C1 segment of cervical spinal cord (tissue), 14 donors: ENCODE results near the gene ATP2B3.

Experiments used
- DNase-seq, 14 donors: peaks; one replicate each; lab custom pipeline; 2025; lab: John Stamatoyannopoulos, UW

The ATP2B3 gene

GRCh38 chrX:153568451-153569011 lies 51.1 kb downstream of the ATP2B3 start:
- no peak for DNase-seq

DNA sequence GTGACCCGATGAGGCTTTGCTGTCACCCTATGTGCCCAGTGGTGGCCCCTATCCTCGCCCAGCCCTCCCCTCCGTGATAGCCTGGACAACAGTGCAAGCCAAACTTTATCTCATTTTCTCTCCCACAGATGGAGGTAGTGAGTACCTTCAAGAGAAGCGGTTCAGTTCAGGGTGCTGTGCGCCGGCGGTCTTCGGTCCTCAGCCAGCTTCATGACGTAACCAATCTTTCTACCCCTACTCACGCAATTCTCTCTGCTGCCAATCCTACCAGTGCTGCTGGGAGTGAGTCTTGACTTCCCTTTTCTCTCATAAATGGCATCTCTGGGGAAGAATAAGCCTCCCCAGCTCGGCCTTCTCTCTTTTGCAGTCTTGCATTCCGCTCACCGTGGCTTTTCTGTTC lies 52.0 kb downstream of the ATP2B3 start:
- DNase-seq, result no peak

DNA sequence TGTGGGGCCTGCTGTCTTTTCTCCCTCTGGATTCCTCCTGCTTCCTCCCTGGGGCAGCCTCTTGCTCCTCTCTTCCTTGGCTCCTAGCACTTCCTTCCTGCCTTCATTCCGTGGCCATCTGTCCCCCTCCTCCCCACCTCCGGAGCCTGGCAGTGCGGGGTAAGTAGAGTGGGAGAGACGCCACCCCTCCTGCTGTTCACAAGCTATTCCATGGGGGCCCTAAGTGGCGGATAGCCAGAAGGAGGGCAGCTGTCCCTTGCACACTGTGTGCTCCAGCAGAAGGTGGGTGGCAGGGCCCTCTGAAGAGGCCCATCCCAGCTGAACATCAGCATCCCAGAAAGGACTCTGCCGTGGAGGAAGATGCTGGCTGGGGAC lies 54.1 kb downstream of the ATP2B3 start:
- peak in 1 of 14 donors; percentile 24 for DNase-seq

- no peak for DNase-seq
Observed at GRCh38 chrX:153572601-153573000, 55.2 kb downstream of the ATP2B3 start.

DNA sequence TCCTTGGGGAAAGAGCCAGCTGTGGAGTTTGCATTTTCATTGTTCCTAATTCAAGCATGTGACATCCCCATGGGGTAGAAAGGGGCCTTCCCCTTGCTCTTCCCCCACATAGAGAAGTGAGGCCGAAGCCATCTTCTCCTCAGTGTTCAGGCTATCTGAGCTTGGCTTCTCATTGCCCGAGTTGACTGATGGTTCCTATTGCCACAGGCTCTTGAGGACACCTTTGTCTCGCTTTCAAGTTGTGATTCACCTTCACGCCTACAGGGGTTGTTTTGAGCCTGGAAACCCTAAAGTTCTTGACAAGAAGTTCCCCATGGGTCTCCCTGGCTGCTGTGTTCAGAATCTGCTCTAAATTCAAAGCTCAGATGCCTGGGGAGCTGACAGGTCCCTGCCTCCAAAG lies 56.5 kb downstream of the ATP2B3 start:
- DNase-seq, result no peak

DNA sequence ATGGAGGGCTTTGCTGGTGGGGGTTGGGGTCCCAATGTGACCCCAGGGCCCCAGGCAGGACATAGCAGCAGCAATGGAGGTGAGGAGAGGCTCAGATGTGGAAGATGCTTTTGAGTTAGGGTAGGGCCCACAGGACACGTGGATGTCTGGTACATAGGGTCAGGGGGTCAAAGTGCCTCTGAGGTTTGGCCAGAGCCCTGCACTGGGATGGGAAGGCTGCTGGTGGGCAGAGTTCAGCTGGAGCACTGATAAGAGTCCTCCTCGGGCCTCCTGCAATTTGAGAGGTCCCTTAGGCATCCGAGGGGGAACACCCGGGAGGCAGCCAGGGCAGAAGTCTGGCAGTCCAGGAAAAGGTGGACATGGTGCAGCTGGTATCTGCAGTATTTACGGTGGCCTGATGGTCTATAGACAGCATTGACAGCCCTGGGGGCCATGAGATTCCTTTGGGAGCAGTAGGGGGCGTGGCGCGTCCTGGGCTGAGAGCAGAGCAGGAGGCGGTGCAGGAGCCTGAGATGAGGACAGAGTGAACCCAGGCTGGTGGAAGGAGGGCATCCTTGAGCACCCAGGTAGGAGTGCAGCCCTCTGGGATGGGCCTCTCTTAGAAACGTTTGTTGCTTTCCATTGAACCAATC lies 58.9 kb downstream of the ATP2B3 start:
- no peak for DNase-seq

GRCh38 chrX:153576961-153577360 lies 59.5 kb downstream of the ATP2B3 start:
- DNase-seq, result no peak

GRCh38 chrX:153578200-153578835 lies 60.9 kb downstream of the ATP2B3 start:
- DNase-seq, result no peak

DNA sequence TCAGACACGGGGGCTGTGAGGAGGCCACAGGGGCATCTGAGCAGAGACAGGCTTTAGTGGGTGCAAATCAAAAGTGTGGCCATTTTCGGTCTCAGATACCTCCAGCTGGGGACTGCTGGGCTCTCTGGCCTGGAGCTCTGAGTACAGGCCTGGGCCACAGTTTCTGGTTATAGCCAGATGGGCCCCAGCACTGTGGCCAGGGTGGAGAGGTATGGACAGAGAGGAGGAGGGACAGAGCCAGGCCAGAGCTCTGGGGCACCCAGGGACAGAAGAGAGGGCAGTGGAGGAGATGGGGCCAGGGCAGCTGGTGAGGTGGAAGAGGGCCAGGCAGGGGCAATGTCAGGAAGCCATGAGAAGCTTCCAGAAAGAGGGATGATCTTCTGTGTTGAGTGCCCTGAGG lies 61.4 kb downstream of the ATP2B3 start:
- no peak for DNase-seq

GRCh38 chrX:153580700-153581386 lies 63.4 kb downstream of the ATP2B3 start:
- no peak for DNase-seq

- peak in 1 of 14 donors; percentile 5 for DNase-seq
Observed at GRCh38 chrX:153582896-153583295, 65.5 kb downstream of the ATP2B3 start.

DNA sequence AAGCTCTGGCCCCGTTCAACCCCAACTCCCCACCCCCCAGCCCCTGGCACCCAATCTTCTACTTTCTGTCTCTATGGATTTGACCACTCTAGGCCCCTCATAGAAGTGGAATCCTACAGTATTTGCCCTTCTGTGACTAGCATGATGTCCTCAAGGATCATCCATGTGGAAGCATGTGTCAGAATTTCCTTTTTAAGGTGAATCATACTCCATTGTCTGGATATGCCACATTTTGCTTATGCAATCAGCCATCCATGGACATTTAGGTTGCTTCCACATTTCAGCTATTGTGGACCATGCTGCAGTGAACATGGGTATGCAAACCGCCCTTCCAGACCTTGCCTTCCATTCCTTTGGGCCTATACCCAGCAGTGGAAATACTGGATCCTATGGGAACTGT lies 66.0 kb downstream of the ATP2B3 start:
- DNase-seq, result no peak

DNA sequence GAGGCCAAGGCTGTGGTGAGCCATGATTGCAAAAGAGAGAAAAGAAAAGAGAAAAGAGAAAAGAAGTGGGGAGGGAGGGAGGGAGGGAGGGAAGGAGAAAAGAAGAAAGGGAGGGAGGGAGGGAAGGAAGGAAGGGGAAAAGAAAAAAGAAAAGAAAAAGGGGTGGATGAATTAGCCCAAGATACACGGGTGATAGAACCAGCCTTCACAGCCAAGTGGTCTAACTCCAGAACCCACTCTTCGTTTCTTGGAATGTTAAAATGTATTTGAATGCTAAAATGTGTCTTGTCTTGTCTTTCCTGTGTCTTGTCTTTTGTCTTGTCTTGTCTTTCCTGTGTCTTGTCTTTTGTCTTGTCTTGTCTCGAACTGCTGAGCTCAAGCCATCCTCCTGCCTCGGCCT lies 68.4 kb downstream of the ATP2B3 start:
- DNase-seq, result no peak

DNA sequence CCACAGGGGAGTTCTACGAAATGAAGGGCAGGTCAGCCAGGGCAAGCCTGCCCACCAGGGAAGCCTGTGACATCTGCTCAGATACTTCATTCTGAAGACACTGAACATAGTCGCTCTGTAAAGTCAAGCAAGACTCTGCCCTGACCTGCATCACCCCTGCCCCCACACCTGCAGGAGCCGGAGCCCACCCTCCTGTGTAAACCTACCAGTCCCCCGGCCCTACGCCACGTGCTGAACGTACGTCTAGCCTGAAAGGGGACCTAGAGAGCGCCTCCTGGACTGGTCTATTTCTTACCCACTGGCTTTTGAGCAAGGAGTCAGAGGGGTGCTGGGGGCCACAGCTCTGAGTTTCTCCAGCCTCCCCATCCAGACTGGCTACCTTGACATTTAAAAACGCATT lies 69.9 kb downstream of the ATP2B3 start:
- DNase-seq, result no peak

DNA sequence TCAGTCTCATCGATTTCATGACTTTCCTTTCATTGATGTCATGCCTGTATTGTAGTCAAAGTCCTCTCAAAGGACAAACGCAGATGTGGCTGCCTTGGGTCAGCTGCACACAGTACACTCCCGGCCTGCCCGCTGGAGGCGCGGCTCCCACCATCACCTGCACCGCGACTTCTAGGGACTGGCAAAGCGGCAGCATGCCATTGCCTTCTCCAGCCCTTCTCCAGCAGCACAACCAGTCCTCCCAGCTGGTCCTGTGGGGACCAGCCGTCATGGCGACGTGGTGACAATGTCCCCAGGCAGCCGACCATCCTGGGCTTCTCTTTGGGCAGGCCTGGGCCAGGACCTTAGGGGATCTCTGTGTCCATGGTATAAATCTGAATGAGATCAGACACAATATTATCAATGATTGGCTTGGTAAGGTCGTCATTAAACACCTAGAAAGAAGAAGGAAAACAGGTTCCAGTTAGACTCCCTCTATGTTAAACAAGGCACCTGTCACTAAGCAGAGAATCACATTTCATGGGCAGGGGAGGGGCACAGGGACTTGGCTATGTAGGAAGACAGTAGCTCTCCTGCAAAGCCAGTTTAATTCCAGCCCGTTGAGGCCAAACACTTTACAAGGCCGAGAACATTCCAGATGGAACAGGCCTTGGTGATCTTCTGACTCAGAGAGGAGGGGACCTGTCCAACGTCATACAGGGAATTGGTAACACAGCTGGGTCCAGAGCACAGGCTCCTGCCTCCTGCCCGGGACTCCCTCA lies 70.8 kb downstream of the ATP2B3 start:
- no peak for DNase-seq

- no peak for DNase-seq
Observed at GRCh38 chrX:153588782-153589446, 71.5 kb downstream of the ATP2B3 start.

- no peak for DNase-seq
Observed at GRCh38 chrX:153590961-153591956, 73.8 kb downstream of the ATP2B3 start.

DNA sequence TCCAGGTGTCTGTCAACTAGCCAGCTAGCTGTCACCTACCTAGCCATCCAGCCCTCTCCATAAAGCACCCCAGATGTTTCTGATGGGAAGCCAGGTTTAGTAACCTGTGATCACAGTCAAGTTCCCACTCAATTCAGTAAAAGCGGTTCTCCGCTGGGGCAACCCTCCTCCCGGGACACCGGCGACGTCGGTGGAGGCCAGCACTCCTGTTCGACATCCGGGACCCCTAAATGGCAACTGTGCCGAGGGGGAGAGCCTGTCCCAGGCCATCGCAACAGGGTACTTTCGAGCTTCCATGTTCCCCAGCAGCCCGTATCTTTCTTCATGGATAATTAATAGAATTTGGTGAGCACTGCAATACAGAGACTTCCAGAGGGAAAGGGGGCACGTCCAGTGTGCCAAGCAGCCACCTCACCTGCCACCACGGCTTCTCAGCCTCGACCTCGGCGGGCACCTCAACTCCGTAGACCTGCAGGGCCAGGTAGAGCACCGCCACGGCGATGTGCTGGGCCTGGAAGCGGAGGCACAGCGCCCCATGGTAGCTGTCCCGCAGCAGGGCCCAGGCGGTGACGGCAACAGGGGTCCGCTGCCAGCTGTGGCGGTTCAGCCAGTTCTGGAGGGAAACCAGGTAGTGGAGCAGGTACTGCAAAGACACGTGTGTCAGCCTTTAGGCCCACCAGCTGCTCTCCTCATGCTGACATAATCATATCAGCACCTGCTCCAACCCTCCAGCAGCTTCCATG lies 74.8 kb downstream of the ATP2B3 start:
- DNase-seq, result no peak

- peak in 9 of 14 donors; percentile 9 to 59 (median 15) for DNase-seq
Observed at GRCh38 chrX:153592966-153593688, 75.7 kb downstream of the ATP2B3 start.
